IMR-90 (cell line): ENCODE results near the gene NCAM1. TPM values are rescaled to one million over a fixed set of nuclear protein-coding genes. Genes with fewer than 3 reads are reported as not detected.

Experiments
- ATAC-seq: fragments of 200-7000 bp; cut with Tn5 transposase; 2 replicates; pipeline ENCODE4 v1.9.1; 2020; ENCODE audit warnings: low read depth, mild to moderate bottlenecking, moderate library complexity
- BruUV-seq: library from RNA; stranded (reverse); fragments of 400-500 nt; replicated peaks from 2 replicates; lab custom pipeline; 2021; lab: Mats Ljungman, UMichigan
- CTCF ChIA-PET: fragments of 300-600 bp; formaldehyde crosslinking; extraction: SDS; loops from one replicate; lab custom pipeline; 2021; ENCODE audit warnings: antibody characterized with exemption; lab: Yijun Ruan, JAX
- POLR2A ChIA-PET: fragments of 300-600 bp; sonication (Branson Sonifier 250); formaldehyde crosslinking; loops from one replicate; lab custom pipeline; 2022; ENCODE audit warnings: antibody characterized with exemption; ENCODE audit not compliant: unreplicated experiment; lab: Charles Lee
- DNase-seq: peaks from one replicate; pipeline ENCODE4 v3.0.0; 2013
- H2AFZ ChIP-seq: replicated peaks from 2 replicates; pipeline ENCODE3; 2013; ENCODE audit warnings: low read length, mild to moderate bottlenecking; ENCODE audit not compliant: poor library complexity
- H2AK5ac ChIP-seq: 2 replicates; pipeline ENCODE4 v1.6.1; 2013; ENCODE audit warnings: low read depth, low read length, inconsistent platforms
- H2AK9ac ChIP-seq: replicated peaks from 2 replicates; pipeline ENCODE3; 2013; ENCODE audit warnings: mild to moderate bottlenecking, low read depth, low read length, moderate library complexity; ENCODE audit not compliant: poor library complexity
- H2BK120ac ChIP-seq: 2 replicates; pipeline ENCODE4 v1.6.1; 2013; ENCODE audit warnings: low read depth, low read length, inconsistent platforms
- H2BK15ac ChIP-seq: 3 replicates; pipeline ENCODE4 v1.6.1; 2013; ENCODE audit warnings: low read depth, low read length, inconsistent platforms
- H2BK20ac ChIP-seq: 2 replicates; pipeline ENCODE4 v1.6.1; 2013; ENCODE audit warnings: low read depth, mild to moderate bottlenecking, inconsistent platforms, low read length, moderate library complexity
- H2BK5ac ChIP-seq: 2 replicates; pipeline ENCODE4 v1.6.1; 2013; ENCODE audit warnings: mild to moderate bottlenecking, low read depth, low read length, inconsistent platforms; ENCODE audit not compliant: poor library complexity, severe bottlenecking
- H3K14ac ChIP-seq: replicated peaks from 2 replicates; pipeline ENCODE4 v1.6.1; 2013; ENCODE audit warnings: low read depth, low read length, inconsistent platforms
- H3K18ac ChIP-seq: 2 replicates; pipeline ENCODE4 v1.6.1; 2013; ENCODE audit warnings: low read depth, low read length, control low read depth
- H3K23ac ChIP-seq: 2 replicates; pipeline ENCODE4 v1.6.1; 2013; ENCODE audit warnings: low read depth, low read length, inconsistent platforms
- H3K27ac ChIP-seq: 2 replicates; pipeline ENCODE4 v1.5.1; 2013; ENCODE audit warnings: mild to moderate bottlenecking, control low read depth, low read length; ENCODE audit not compliant: insufficient read depth
- H3K27me3 ChIP-seq: 2 replicates; pipeline ENCODE4 v1.6.1; 2013; ENCODE audit warnings: low read length; ENCODE audit not compliant: control insufficient read depth, insufficient read depth
- H3K36me3 ChIP-seq: 2 replicates; pipeline ENCODE4 v1.6.1; 2013; ENCODE audit warnings: low read length, mixed read lengths; ENCODE audit not compliant: control insufficient read depth, insufficient read depth
- H3K4ac ChIP-seq: 2 replicates; pipeline ENCODE4 v1.6.1; 2013; ENCODE audit warnings: low read depth, low read length, inconsistent platforms
- H3K4me1 ChIP-seq: 2 replicates; pipeline ENCODE4 v1.6.1; 2013; ENCODE audit warnings: low read length, mixed read lengths; ENCODE audit not compliant: control insufficient read depth, insufficient read depth
- H3K4me2 ChIP-seq: 2 replicates; pipeline ENCODE4 v1.6.1; 2013; ENCODE audit warnings: low read depth, mild to moderate bottlenecking, control low read depth, low read length, moderate library complexity
- H3K4me3 ChIP-seq: 2 replicates; pipeline ENCODE4 v1.5.1; 2013; ENCODE audit warnings: low read depth, mild to moderate bottlenecking, control low read depth, low read length, moderate library complexity; ENCODE audit not compliant: insufficient read depth
- H3K56ac ChIP-seq: 2 replicates; pipeline ENCODE4 v1.6.1; 2013; ENCODE audit warnings: low read length, inconsistent platforms; ENCODE audit not compliant: insufficient read depth; ENCODE audit errors: extremely low read depth
- H3K79me1 ChIP-seq, 2 experiments: 2 replicates each; pipeline ENCODE4 v1.6.1; 2013; ENCODE audit warnings: low read length in 2 of 2, inconsistent platforms in 1 of 2, low read depth in 1 of 2
- H3K9ac ChIP-seq: 2 replicates; pipeline ENCODE4 v1.6.1; 2013; ENCODE audit warnings: low read depth, low read length, control low read depth
- H3K9me1 ChIP-seq: 2 replicates; pipeline ENCODE4 v1.6.1; 2013; ENCODE audit warnings: low read length, inconsistent platforms; ENCODE audit not compliant: insufficient read depth
- H3K9me3 ChIP-seq: 2 replicates; pipeline ENCODE4 v1.6.1; 2013; ENCODE audit warnings: low read length; ENCODE audit not compliant: control insufficient read depth, insufficient read depth
- H4K20me1 ChIP-seq: 2 replicates; pipeline ENCODE4 v1.6.1; 2013; ENCODE audit warnings: low read length, inconsistent platforms; ENCODE audit not compliant: insufficient read depth
- H4K5ac ChIP-seq: 2 replicates; pipeline ENCODE4 v1.6.1; 2013; ENCODE audit warnings: mild to moderate bottlenecking, low read depth, low read length, control low read depth
- H4K8ac ChIP-seq, 2 experiments: 2 replicates each; pipeline ENCODE4 v1.6.1; 2013; ENCODE audit warnings: low read depth in 2 of 2, low read length in 2 of 2, control low read depth in 1 of 2, inconsistent platforms in 1 of 2
- H4K91ac ChIP-seq: 2 replicates; pipeline ENCODE4 v1.6.1; 2013; ENCODE audit warnings: low read depth, low read length, inconsistent platforms; ENCODE audit not compliant: insufficient read depth
- BHLHE40 ChIP-seq: fragments of 150-350 bp; IDR thresholded peaks from 2 replicates; pipeline ENCODE4 v1.6.1; 2016; ENCODE audit warnings: mild to moderate bottlenecking, low read depth, low read length
- CEBPB ChIP-seq: IDR thresholded peaks from 2 replicates; pipeline ENCODE4 v1.6.1; 2012; ENCODE audit warnings: low read depth, low read length, improper control_type of control experiment
- CHD1 ChIP-seq: IDR thresholded peaks from 2 replicates; pipeline ENCODE4 v1.6.1; 2012; ENCODE audit warnings: low read depth, low read length, improper control_type of control experiment
- FOS ChIP-seq: fragments of 150-350 bp; IDR thresholded peaks from 2 replicates; pipeline ENCODE4 v1.6.1; 2016; ENCODE audit warnings: low read depth, low read length
- MAFK ChIP-seq: IDR thresholded peaks from 2 replicates; pipeline ENCODE4 v1.6.1; 2012; ENCODE audit warnings: low read depth, low read length, improper control_type of control experiment
- MAZ ChIP-seq: IDR thresholded peaks from 2 replicates; pipeline ENCODE4 v1.6.1; 2012; ENCODE audit warnings: low read depth, mild to moderate bottlenecking, low read length, improper control_type of control experiment, moderate library complexity, borderline replicate concordance
- NFE2L2 ChIP-seq: fragments of 150-350 bp; IDR thresholded peaks from 2 replicates; pipeline ENCODE4 v1.6.1; 2016; ENCODE audit warnings: low read depth, mild to moderate bottlenecking, low read length
- POLR2A ChIP-seq: IDR thresholded peaks from 2 replicates; pipeline ENCODE4 v1.6.1; 2012; ENCODE audit warnings: mild to moderate bottlenecking, low read depth, low read length
- RCOR1 ChIP-seq: IDR thresholded peaks from 2 replicates; pipeline ENCODE4 v1.6.1; 2012; ENCODE audit warnings: mild to moderate bottlenecking, low read length, improper control_type of control experiment; ENCODE audit not compliant: insufficient replicate concordance
- SMC3 ChIP-seq: fragments of 150-350 bp; IDR thresholded peaks from 2 replicates; pipeline ENCODE4 v1.6.1; 2016; ENCODE audit warnings: low read depth, mild to moderate bottlenecking, antibody characterized with exemption, low read length, moderate library complexity
- WGBS, 2 experiments: methylation state at CpG; one replicate each; pipeline versions ENCODE4 v1.1.5 to v1.1.7; 2013; ENCODE audit warnings: missing lambda C conversion rate in 2 of 2; ENCODE audit not compliant: insufficient read length in 1 of 2; ENCODE audit errors: extremely low coverage in 2 of 2; 5-methylcytosine and 5-hydroxymethylcytosine counted together
- dilution Hi-C: fragments of 300-500 bp; cut with HindIII; formaldehyde crosslinking; loops from one replicate; pipeline ENCODE4 v1.14.3; 2018; ENCODE audit warnings: low sequenced_read_pairs; ENCODE audit not compliant: unreplicated experiment
- in situ Hi-C: fragments of 300-500 bp; cut with MboI; formaldehyde crosslinking; loops from 3 replicates; pipeline ENCODE4 v1.14.3; 2019; ENCODE audit warnings: low sequenced_read_pairs, inconsistent platforms, mixed read lengths
- intact Hi-C: fragments of 100-400 bp; cut with micrococcal nuclease; formaldehyde crosslinking; loops from 2 replicates; pipeline ENCODE4 v1.10.0; 2022
- polyA plus RNA-seq, 3 experiments: library from polyadenylated mRNA; depleted of rRNA; stranded (reverse); fragments of >200 nt; gene quantifications; 2 replicates each; pipeline ENCODE4 v1.2.3, GENCODE V29; 2012; ENCODE audit warnings: low replicate concordance in 1 of 3
- total RNA-seq: library from RNA; depleted of rRNA; stranded (reverse); fragments of >200 nt; gene quantifications from 2 replicates; pipeline ENCODE4 v1.2.3, GENCODE V29; 2012

NCAM1 gene
- total and polyA plus RNA-seq, 2 of the 4 experiments (the other 2 are of a cell fraction), result 0.09 to 0.18 TPM

- H3K27ac ChIP-seq, result no peak overlapping the region
- H3K4ac ChIP-seq, result no peak overlapping the region
- DNase-seq, result no peak
- no peak overlapping the region for H3K9ac ChIP-seq
- H3K9me1 ChIP-seq, result no peaks in the 10 kb centered on the region
- no peak overlapping the region for H2BK15ac ChIP-seq
- no peak overlapping the region for H4K5ac ChIP-seq
- no peak overlapping the region for H2AK9ac ChIP-seq
- ChIA-PET POLR2A (no interaction called here), CTCF (no interaction called here)
- H2AFZ ChIP-seq, result no peak overlapping the region
- H3K36me3 ChIP-seq, result no peaks in the 10 kb centered on the region
- no peak overlapping the region for H4K8ac ChIP-seq
- peaks cover 9% of the 10 kb centered on the region; the same call in 1 of the 2 replicates for H3K27me3 ChIP-seq
- H3K9me3 ChIP-seq, result no peaks in the 10 kb centered on the region
- BruUV-seq, result no TSS peak
- intact Hi-C loops, result loop anchor here (10.0 kb wide), 1 partner anchor 1169 kb away; no protein-coding TSS in a partner anchor
- no peak overlapping the region for H3K23ac ChIP-seq
- no peaks in the 10 kb centered on the region for H3K79me1 ChIP-seq
- no peak for ATAC-seq
- H2BK5ac ChIP-seq, result no peak overlapping the region
- no peak overlapping the region for H3K4me2 ChIP-seq
- H3K18ac ChIP-seq, result no peak overlapping the region
- dilution Hi-C loops, result no loop called here
- no peak overlapping the region for H2AK5ac ChIP-seq
- H3K4me1 ChIP-seq, result peaks cover 6% of the 10 kb centered on the region; the same call in 1 of the 2 replicates
- no peak for TF ChIP-seq CEBPB
- no peak for TF ChIP-seq CHD1
- no peak for TF ChIP-seq MAZ
- TF ChIP-seq POLR2A, result no peak
- TF ChIP-seq MAFK, result no peak
- no peak for TF ChIP-seq FOS
- no peak for TF ChIP-seq NFE2L2
- TF ChIP-seq RCOR1, result no peak
- TF ChIP-seq BHLHE40, result no peak
- TF ChIP-seq SMC3, result no peak
- in situ Hi-C loops, result loop anchor here (10.0 to 25.0 kb wide), 3 partner anchors 999 to 1172 kb away; partner anchors contain the start of gene PTS
- H3K14ac ChIP-seq, result no peak overlapping the region
- H3K4me3 ChIP-seq, result no peak overlapping the region
- H2BK20ac ChIP-seq, result no peak overlapping the region
- WGBS, 2 experiments, result 31% methylated on average over 2 of the region's 2 CpGs; no CpG with 5 or more reads in 1 of the 2 experiments
- no peaks in the 10 kb centered on the region for H4K20me1 ChIP-seq
- H3K56ac ChIP-seq, result no peak overlapping the region
- no peak overlapping the region for H2BK120ac ChIP-seq
- no peak overlapping the region for H4K91ac ChIP-seq
These were observed 322.7 kb downstream of the NCAM1 start for GRCh38 chr11:113283881-113284280.
